ENCODE measurements around the gene MUC2. TPM values are rescaled to one million over a fixed set of nuclear protein-coding genes. Genes with fewer than 3 reads are reported as not detected.

MUC2 gene
- total RNA-seq, 1 donor from 2014 or later: not detected

DNA sequence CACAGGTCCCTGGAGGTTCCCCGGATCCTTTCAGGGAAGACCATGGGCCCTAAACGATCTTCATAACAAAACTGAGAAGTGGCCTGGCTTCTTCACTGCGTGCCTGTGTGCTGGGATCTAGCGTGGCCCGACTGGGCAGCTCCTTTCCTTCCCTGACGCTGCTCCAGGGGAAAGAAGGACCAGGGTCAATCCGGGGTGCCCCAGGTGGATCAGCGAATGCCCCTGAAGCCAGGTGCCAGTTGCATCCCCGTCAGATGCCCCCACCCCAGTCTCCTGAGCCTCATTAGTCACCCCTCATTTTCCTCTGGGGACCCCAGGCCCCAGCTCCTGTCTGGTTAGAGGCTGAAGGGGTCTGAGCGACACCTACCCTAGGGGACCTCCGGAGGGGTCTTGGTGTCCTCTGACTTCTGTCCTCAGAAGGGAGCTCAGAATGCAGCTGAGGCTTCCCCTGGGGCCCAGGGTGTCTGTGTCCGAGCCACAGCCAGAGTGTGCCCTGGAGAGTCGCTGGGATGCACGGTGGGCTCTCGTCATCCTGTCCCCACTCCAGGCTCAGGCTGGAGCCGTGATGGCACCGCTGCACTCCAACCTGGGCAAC is 19.5 kb upstream of the MUC2 start:
- peaks cover 9% of the 10 kb centered on the region for H3K27me3 ChIP-seq
- ATAC-seq (no peak), DNase-seq (peak; percentile 46)
- intact Hi-C loops (cut with DNase I): no loop called here
- no peaks in the 10 kb centered on the region for H3K36me3 ChIP-seq
- TF ChIP-seq, protein P1, sequence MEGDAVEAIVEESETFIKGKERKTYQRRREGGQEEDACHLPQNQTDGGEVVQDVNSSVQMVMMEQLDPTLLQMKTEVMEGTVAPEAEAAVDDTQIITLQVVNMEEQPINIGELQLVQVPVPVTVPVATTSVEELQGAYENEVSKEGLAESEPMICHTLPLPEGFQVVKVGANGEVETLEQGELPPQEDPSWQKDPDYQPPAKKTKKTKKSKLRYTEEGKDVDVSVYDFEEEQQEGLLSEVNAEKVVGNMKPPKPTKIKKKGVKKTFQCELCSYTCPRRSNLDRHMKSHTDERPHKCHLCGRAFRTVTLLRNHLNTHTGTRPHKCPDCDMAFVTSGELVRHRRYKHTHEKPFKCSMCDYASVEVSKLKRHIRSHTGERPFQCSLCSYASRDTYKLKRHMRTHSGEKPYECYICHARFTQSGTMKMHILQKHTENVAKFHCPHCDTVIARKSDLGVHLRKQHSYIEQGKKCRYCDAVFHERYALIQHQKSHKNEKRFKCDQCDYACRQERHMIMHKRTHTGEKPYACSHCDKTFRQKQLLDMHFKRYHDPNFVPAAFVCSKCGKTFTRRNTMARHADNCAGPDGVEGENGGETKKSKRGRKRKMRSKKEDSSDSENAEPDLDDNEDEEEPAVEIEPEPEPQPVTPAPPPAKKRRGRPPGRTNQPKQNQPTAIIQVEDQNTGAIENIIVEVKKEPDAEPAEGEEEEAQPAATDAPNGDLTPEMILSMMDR (IDR thresholded peaks at IDR 0.05): no peak
- H3K4me1 ChIP-seq: peaks cover 7% of the 10 kb centered on the region
- H3K4me3 ChIP-seq: no peak overlapping the region
- H3K27ac ChIP-seq: no peak overlapping the region
- H3K9me3 ChIP-seq: no peaks in the 10 kb centered on the region

DNA sequence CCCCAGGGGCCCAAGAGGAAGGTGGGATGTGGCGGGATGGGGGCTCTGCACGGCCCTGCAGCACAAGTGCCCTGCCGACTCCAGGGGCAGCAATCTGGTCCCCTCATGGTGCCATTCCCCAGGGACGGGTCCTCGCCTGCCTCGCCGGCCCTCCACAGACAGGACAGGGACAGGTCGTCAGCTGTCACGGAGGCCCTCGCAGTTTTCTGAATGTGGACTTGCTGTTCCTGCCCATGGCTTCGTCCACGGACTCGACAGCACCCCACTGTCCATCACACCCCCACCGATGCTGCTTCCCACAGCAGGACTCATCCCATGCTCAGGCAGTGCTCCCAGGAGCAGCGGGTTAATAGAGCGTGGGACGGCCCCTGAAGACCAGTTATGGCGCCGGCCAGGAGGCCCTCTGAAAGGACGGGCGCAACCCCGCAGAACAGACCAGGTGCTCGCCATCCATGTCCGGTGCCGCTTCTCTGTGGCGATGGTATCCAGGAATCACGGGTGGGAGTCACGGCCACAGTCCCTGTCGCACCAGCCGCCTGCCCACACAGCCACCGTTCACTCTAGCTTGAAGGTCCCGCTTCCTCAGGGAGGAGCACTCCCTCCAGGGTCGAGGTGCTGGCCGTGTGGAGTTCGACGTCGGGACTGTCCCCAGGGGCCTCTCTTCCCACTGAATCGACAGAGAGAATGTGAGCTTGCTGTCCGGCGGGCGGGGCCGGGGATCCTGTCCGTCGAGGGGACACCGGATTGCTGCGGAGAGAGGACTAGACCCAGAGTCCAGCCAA is 18.5 kb upstream of the MUC2 start:
- Histone ChIP-seq H3K9me3 (no peaks in the 10 kb centered on the region), H3K27me3 (peaks cover 9% of the 10 kb centered on the region), H3K4me3 (no peak overlapping the region), H3K36me3 (no peaks in the 10 kb centered on the region), H3K27ac (no peak overlapping the region), H3K4me1 (peaks cover 7% of the 10 kb centered on the region)
- peak; percentile 62 for DNase-seq
- TF ChIP-seq, protein P1 (IDR thresholded peaks at IDR 0.05): no peak
- intact Hi-C loops (cut with DNase I): no loop called here
- no peak for ATAC-seq

DNA sequence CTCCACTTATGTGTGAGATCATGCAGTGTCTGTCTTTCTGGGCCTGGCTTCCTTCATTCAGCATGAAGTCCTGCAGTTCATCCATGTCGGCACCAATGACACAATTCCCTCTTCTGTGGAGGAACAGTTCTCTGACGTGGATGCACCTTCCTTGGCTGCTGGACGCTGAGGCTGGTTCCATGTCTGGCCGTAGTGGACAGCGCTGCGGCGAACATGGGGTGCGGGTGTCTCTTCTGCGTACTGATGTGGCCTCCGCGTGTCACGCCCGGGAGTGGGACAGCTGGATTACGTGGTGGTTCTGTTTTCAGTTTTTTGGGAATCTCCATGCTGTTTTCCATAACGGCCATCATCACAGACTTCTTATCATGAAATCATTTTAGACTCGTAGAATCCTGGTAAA is 16.9 kb upstream of the MUC2 start:
- peak; percentile 47 for DNase-seq
- intact Hi-C loops (cut with DNase I): no loop called here
- Histone ChIP-seq H3K4me3 (no peak overlapping the region), H3K4me1 (peaks cover 7% of the 10 kb centered on the region), H3K9me3 (no peaks in the 10 kb centered on the region), H3K27ac (no peak overlapping the region), H3K36me3 (no peaks in the 10 kb centered on the region), H3K27me3 (peaks cover 9% of the 10 kb centered on the region)
- TF ChIP-seq, protein P1 (IDR thresholded peaks at IDR 0.05): no peak
- ATAC-seq: no peak

DNA sequence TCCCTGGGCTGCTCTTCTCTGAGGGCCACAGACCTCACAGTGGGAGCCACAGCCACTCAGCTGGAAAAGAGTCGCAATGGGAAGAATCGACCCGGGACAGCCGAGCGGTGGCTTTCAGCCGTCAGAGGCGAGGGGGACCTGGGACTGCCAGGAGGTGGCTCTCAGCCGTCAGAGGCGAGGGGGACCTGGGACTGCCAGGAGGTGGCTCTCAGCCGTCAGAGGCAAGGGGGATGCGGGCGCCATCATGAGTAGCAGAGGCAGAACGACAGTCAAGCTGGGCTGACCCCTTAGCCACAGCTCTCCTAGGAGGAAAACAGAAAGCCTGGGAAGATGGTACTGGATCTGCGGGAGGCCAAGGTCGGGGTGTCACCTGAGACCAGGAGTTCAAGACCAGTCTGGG is 14.9 kb upstream of the MUC2 start:
- no peak overlapping the region for H3K27ac ChIP-seq
- DNase-seq (peak; percentile 50), ATAC-seq (no peak)
- H3K4me1 ChIP-seq: peaks cover 2% of the 10 kb centered on the region
- intact Hi-C loops (cut with DNase I): no loop called here
- TF ChIP-seq, protein P1 (IDR thresholded peaks at IDR 0.05): no peak
- H3K4me3 ChIP-seq: no peak overlapping the region
- no peaks in the 10 kb centered on the region for H3K9me3 ChIP-seq
- no peaks in the 10 kb centered on the region for H3K36me3 ChIP-seq
- peaks cover 4% of the 10 kb centered on the region for H3K27me3 ChIP-seq

DNA sequence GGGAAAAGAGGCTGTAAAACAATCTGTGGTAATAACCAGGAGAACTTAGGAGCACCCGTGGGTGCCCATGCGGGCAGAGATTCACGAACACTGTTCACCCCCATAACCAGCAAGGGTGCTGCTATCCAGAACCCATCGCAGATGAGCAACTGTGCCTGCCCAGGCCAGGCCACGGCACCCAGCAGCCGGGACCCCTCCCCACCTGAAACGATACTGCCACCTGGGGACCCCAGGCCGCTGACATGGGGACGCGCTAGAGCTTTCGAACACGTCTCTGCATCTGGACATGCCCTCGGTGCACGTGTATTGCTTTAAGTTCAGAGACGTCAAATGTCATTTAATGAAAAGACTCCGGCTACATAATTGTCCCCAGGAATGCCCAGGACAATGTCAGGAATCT is 14.3 kb upstream of the MUC2 start:
- ATAC-seq (no peak), DNase-seq (peak; percentile 45)
- H3K36me3 ChIP-seq: no peaks in the 10 kb centered on the region
- H3K4me1 ChIP-seq: no peaks in the 10 kb centered on the region
- intact Hi-C loops (cut with DNase I): no loop called here
- H3K27me3 ChIP-seq: no peaks in the 10 kb centered on the region
- TF ChIP-seq, protein P1 (IDR thresholded peaks at IDR 0.05): no peak
- H3K9me3 ChIP-seq: no peaks in the 10 kb centered on the region
- H3K4me3 ChIP-seq: no peak overlapping the region
- no peak overlapping the region for H3K27ac ChIP-seq
